IPS-18a (cell line): ENCODE results near the gene NFKBIB.
"Not testable (repeated sequence)": the region's sequence is repeated elsewhere in the genome, so short reads cannot be mapped to it uniquely, and the experiment has no call there.

Source experiments
- H3K27ac ChIP-seq: one replicate; pipeline ENCODE4 v1.5.1; 2013; ENCODE audit warnings: low read length
- H3K27me3 ChIP-seq: one replicate; pipeline ENCODE4 v1.6.1; 2013; ENCODE audit warnings: mild to moderate bottlenecking, low read length; ENCODE audit not compliant: control insufficient read depth, insufficient read depth
- H3K36me3 ChIP-seq: one replicate; pipeline ENCODE4 v1.6.1; 2013; ENCODE audit warnings: low read depth, low read length; ENCODE audit not compliant: control insufficient read depth
- H3K4me1 ChIP-seq: one replicate; pipeline ENCODE4 v1.6.1; 2013; ENCODE audit warnings: low read depth, low read length; ENCODE audit not compliant: control insufficient read depth
- H3K4me3 ChIP-seq: one replicate; pipeline ENCODE4 v1.5.1; 2013; ENCODE audit warnings: low read length
- H3K9ac ChIP-seq: one replicate; pipeline ENCODE4 v1.6.1; 2013; ENCODE audit warnings: mild to moderate bottlenecking, low read length, moderate library complexity
- H3K9me3 ChIP-seq: one replicate; pipeline ENCODE4 v1.6.1; 2013; ENCODE audit warnings: low read depth, low read length; ENCODE audit not compliant: control insufficient read depth

NFKBIB gene

DNA sequence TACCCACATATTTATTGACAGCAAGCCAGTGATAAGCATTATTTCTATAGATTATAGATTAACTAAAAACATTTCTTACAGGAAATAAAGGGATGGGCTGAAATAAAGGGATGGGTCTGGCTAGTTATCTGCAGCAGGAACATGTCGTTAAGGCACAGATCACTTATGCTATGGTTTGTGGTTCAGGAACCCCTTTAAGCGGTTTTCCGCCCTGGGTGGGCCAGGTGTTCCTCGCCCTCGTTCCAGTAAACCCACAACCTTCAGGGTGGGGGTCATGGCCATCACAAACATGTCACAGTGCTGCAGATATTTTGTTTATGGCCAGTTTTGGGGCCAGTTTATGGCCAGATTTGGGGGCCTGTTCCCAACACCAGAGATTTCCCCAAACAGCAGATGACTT lies 41.7 kb downstream of the NFKBIB start:
- H3K9ac ChIP-seq, result not testable (repeated sequence)

DNA sequence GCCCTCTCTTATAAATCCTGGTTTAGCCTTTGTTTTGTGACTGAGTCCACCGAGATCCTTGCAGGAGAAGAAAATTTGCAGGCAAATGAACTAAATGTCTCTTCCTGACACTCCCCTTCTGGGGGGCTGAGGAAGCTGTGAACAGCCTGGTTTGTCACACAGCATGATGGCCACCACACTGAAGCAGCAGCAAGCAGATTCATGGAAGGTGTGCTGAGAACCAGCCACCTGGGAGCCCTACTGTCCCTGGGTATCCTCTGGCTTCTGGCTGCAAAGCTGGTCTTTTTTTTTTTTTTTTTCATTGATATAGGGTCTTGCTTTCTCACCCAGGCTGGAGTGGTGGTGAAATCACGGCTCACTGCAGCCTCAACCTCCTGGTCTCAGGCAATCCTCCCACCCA lies 42.2 kb downstream of the NFKBIB start:
- no peaks in the 10 kb centered on the region for H3K36me3 ChIP-seq
- H3K9ac ChIP-seq, result no peak overlapping the region
- no peak overlapping the region for H3K27ac ChIP-seq
- no peaks in the 10 kb centered on the region for H3K9me3 ChIP-seq
- H3K4me1 ChIP-seq, result no peaks in the 10 kb centered on the region
- no peak overlapping the region for H3K4me3 ChIP-seq
- H3K27me3 ChIP-seq, result no peaks in the 10 kb centered on the region

More for the DNA sequence above, 41.7 kb downstream of the NFKBIB start:
- not testable (repeated sequence) for H3K4me3 ChIP-seq, H3K27me3 ChIP-seq, H3K36me3 ChIP-seq, H3K27ac ChIP-seq, H3K9me3 ChIP-seq, H3K4me1 ChIP-seq

- Histone ChIP-seq H3K4me3 (no peak overlapping the region), H3K27me3 (no peaks in the 10 kb centered on the region), H3K9ac (no peak overlapping the region), H3K27ac (no peak overlapping the region), H3K9me3 (no peaks in the 10 kb centered on the region), H3K4me1 (no peaks in the 10 kb centered on the region), H3K36me3 (no peaks in the 10 kb centered on the region)
Observed at GRCh38 chr19:38942471-38943181, 42.9 kb downstream of the NFKBIB start.

- H3K27me3 ChIP-seq, result no peaks in the 10 kb centered on the region
- no peak overlapping the region for H3K9ac ChIP-seq
- no peak overlapping the region for H3K27ac ChIP-seq
- H3K4me3 ChIP-seq, result no peak overlapping the region
- no peaks in the 10 kb centered on the region for H3K4me1 ChIP-seq
- H3K9me3 ChIP-seq, result no peaks in the 10 kb centered on the region
- H3K36me3 ChIP-seq, result no peaks in the 10 kb centered on the region
Observed at GRCh38 chr19:38944981-38945506, 45.3 kb downstream of the NFKBIB start.

DNA sequence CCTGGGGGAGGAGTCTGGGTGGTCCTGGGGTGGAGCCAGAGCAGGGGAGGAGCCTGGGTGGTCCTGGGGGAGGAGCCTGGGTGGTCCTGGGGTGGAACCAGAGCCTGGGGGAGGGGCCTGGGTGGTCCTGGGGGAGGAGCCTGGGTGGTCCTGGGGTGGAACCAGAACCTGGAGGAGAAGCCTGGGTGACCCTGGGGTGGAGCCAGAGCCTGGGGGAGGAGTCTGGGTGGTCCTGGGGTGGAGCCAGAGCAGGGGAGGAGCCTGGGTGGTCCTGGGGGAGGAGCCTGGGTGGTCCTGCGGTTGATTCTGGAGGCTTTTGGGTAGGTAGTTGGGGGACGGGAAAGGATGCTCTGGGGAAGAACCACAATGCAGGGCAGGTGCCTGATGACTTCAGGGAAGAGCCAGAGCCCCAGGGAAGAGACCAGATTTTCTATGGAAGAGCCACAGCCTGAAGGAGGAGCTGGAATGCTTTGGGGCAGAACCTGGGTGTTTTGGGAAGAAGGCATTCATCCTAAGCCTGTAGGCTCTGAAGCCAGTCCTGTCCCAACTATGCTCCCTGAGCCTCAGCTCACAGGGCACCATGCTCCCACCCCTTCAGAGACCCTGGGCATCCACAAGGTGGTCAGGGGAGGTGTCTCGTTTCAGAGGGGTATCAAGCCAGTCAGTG lies 45.9 kb downstream of the NFKBIB start:
- Histone ChIP-seq H3K4me1 (no peaks in the 10 kb centered on the region), H3K27ac (no peak overlapping the region), H3K36me3 (no peaks in the 10 kb centered on the region), H3K27me3 (no peaks in the 10 kb centered on the region), H3K9me3 (no peaks in the 10 kb centered on the region), H3K4me3 (no peak overlapping the region), H3K9ac (no peak overlapping the region)

DNA sequence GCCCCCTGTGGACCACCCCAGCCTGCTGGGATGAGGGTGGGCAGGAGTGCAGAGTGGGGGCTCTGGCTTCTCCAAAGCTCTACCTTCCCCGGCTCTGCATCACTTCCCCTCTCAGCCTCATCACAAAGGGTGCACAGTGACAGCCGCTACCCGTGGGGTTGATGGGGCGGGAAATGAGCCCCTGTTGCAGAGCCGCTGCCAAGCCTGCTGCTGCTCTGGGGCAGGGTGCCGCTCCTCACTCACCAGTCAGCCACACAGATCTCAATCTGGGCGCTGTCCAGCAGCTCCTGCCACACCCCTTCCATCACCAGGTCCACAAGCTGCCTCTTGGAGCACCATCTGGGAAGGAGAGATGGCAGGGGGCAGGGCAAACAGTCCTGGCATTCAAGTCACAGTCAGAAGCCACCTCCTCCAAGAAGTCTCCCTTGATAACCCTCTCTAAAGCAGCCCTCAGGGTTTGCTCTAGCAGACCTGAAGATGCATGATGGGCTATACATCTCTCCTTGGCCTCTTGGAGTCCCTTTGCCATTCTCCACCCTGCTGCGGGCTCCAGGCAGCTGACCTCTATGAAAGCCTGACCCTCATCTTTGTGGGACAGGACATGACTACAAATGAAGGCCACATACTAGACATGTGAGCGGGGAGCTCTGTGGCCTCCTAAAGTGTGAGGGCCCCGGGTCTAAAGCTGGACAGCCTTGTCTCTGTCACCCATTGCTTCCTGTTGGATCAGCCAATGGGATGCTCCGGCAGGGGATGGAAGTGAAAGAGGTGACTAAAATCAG lies 46.7 kb downstream of the NFKBIB start:
- no peak overlapping the region for H3K9ac ChIP-seq
- no peaks in the 10 kb centered on the region for H3K27me3 ChIP-seq
- H3K36me3 ChIP-seq, result no peaks in the 10 kb centered on the region
- no peaks in the 10 kb centered on the region for H3K9me3 ChIP-seq
- H3K4me3 ChIP-seq, result no peak overlapping the region
- no peak overlapping the region for H3K27ac ChIP-seq
- no peaks in the 10 kb centered on the region for H3K4me1 ChIP-seq

DNA sequence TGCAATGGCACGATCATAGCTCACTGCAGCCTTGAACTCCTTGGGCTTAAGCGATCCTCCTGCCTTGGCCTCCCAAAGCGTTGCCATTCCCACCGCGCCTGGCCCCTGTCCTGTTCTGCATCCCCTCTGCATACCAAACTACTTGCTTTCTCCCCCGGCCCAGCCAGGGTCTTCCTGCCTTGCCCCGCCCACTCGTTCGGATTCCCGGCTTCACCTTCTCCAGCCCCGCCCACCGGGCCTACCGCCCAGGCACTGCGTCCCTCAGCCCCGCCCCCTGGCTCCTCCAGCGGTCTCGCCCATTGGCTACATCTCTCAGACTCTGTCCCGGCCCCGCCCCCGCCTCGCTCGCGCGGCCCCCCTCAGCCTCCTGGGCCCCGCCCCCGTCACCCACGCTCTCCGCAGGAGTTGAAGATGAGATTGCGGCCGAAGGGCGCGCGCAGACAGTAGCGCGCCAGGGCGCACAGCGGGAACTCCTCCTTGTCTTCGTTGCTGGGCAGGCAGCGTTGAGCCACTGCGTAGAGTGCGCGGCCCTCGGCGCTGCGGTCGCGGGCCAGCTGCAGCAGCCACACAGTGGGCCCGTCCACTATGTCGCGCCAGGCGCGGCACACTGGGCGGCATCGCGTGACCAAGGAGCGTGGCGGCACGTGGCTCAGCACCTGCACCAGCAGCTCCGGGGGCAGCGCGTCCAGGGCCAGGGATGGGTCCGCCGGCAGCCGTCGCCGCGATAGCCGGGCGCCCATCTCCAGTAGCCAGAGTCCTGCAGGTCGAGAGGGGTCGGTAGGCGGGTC lies 50.0 kb downstream of the NFKBIB start:
- H3K36me3 ChIP-seq, result no peaks in the 10 kb centered on the region
- no peak overlapping the region for H3K27ac ChIP-seq
- H3K27me3 ChIP-seq, result no peaks in the 10 kb centered on the region
- peak overlapping the region; percentile 65 for H3K4me3 ChIP-seq
- no peaks in the 10 kb centered on the region for H3K4me1 ChIP-seq
- H3K9ac ChIP-seq, result no peak overlapping the region
- no peaks in the 10 kb centered on the region for H3K9me3 ChIP-seq

DNA sequence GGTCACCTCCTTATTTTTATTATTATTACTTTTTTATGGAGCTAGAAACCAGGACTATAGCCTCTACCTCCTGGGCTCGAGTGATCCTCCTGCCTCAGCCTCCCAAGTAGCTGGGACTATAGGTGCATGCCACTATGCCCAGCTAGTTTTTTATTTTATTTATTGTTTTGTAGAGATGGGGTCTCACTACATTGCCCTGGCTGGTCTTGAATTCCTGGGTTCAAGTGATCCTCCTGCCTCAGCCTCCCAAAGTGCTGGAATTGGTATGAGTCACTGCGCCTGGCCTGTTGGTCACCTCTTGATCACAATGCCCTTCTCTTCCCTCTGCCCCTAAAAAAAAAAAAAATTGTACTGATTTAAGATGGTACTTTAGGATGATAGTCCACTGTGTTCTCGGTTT lies 51.4 kb downstream of the NFKBIB start:
- Histone ChIP-seq H3K9me3 (no peaks in the 10 kb centered on the region), H3K36me3 (no peaks in the 10 kb centered on the region), H3K4me1 (no peaks in the 10 kb centered on the region), H3K27ac (no peak overlapping the region), H3K4me3 (no peak overlapping the region), H3K27me3 (no peaks in the 10 kb centered on the region), H3K9ac (no peak overlapping the region)

GRCh38 chr19:38952395-38953165 lies 52.8 kb downstream of the NFKBIB start:
- H3K27me3 ChIP-seq, result no peaks in the 10 kb centered on the region
- no peaks in the 10 kb centered on the region for H3K4me1 ChIP-seq
- H3K9me3 ChIP-seq, result no peaks in the 10 kb centered on the region
- H3K4me3 ChIP-seq, result no peak overlapping the region
- H3K36me3 ChIP-seq, result no peaks in the 10 kb centered on the region
- no peak overlapping the region for H3K27ac ChIP-seq
- H3K9ac ChIP-seq, result no peak overlapping the region

GRCh38 chr19:38953677-38954076 lies 53.9 kb downstream of the NFKBIB start:
- Histone ChIP-seq H3K4me1 (no peaks in the 10 kb centered on the region), H3K27ac (no peak overlapping the region), H3K9ac (no peak overlapping the region), H3K4me3 (no peak overlapping the region), H3K9me3 (no peaks in the 10 kb centered on the region), H3K27me3 (no peaks in the 10 kb centered on the region), H3K36me3 (no peaks in the 10 kb centered on the region)
